ENCODE data around the gene CFTR.

DNA sequence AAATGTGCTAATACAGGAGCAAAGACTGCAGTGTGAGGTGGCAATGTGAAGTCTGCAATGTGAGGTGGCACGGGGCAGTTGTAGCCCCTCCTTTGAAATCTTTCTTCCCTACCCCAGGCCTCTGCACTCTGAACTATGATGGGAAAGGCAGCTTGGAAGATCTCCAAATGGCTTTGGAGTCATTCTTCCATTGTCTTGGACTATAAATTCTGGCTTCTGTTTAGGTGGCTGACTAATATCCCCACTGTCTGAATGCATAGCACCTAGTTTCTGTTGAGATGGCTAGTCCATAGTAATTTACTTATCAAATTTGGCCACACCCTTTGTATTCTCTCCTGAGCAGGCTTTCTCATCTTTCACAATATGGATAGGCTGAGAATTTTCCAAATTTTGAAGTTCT is 175.0 kb downstream of the CFTR start:
- TF ChIP-seq, protein P1, sequence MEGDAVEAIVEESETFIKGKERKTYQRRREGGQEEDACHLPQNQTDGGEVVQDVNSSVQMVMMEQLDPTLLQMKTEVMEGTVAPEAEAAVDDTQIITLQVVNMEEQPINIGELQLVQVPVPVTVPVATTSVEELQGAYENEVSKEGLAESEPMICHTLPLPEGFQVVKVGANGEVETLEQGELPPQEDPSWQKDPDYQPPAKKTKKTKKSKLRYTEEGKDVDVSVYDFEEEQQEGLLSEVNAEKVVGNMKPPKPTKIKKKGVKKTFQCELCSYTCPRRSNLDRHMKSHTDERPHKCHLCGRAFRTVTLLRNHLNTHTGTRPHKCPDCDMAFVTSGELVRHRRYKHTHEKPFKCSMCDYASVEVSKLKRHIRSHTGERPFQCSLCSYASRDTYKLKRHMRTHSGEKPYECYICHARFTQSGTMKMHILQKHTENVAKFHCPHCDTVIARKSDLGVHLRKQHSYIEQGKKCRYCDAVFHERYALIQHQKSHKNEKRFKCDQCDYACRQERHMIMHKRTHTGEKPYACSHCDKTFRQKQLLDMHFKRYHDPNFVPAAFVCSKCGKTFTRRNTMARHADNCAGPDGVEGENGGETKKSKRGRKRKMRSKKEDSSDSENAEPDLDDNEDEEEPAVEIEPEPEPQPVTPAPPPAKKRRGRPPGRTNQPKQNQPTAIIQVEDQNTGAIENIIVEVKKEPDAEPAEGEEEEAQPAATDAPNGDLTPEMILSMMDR (IDR thresholded peaks at IDR 0.05; ENCODE audit: low read depth, low read length) = no peak
- no peak for TF ChIP-seq EZH2phosphoT487 (IDR thresholded peaks at IDR 0.05; ENCODE audit: low read depth)

Data from OCI-LY3 (cell line).